ENCODE data around the gene SLC29A1. TPM values are rescaled to one million over a fixed set of nuclear protein-coding genes. Genes with fewer than 3 reads are reported as not detected.
"Not testable (repeated sequence)": the region's sequence is repeated elsewhere in the genome, so short reads cannot be mapped to it uniquely, and the experiment has no call there.

SLC29A1 gene
- polyA plus RNA-seq, 2 of the 4 experiments (the other 2 are of a cell fraction): 45.6 to 72.3 TPM

DNA sequence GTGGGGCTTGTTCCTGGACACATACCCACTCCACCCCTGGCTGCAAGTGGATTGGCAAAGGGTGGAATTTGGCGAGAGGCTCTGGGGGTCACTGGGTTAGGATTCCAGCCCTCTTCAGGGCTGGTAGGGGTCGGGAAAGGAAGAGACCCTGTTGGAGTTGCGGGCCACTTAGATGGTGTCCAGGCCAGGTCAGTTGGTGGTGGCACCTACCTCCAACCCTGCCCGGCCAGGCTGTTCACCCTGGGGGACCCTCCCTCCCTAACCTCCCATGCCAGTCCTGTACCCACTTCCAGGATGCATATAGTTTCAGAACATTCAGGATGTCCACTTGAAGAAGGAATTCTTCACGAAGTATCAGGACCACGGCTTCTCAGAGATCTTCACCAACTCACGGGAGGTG, 43.7 kb upstream of the SLC29A1 start:
- 87% methylated on average over 7 of the region's 7 CpGs for WGBS (ENCODE audit: missing lambda C conversion rate)
- H3K4me3 ChIP-seq: no peak overlapping the region
- no peak; a peak in 1 of 6 replicates for ATAC-seq
- no peaks in the 10 kb centered on the region for H3K9me3 ChIP-seq
- 0 out of 3 replicates have a peak, but pooled peaks cover 5% of the 10 kb centered on the region for H3K4me1 ChIP-seq
- H3K4me2 ChIP-seq: no peak overlapping the region
- H3K27ac ChIP-seq: no peak overlapping the region
- DNase-seq (ENCODE audit: low read depth in 1 of 2, low spot score in 1 of 2): no peak
- ChIA-PET CTCF (interaction anchor here (1.0 to 1.4 kb wide), 2 partner anchors 27 to 55 kb away, joined by 3 to 7 read pairs; no protein-coding TSS in a partner anchor), POLR2A (interaction anchor here (1.3 kb wide), 1 partner anchor 67 kb away, joined by 3 read pairs; the partner anchor contains the start of gene HSP90AB1)
- no peak for TF ChIP-seq ZC3H11A (IDR thresholded peaks at IDR 0.05)
- FAIRE-seq: no peak

DNA sequence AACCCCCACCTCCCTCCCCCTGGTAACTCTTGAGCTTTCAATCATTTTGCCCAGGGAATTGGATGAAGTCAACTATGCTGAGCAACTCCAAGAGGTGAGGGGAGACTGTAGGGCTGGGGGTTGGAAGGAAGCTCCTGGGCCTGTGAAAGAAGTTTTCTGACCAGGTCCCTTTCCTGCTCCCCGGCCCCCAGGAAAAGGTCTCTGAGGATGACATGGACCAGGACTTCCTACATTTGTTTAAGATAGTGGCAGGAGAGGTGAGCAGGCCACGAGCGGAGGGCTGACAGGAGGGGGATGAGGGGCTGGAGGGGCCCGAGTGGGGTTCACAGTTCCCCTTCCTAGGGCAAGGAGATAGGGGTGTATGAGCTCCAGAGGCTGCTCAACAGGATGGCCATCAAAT, 43.0 kb upstream of the SLC29A1 start:
- ChIA-PET POLR2A (interaction anchor here (1.3 kb wide), 1 partner anchor 66 kb away, joined by 3 read pairs; the partner anchor contains the start of gene HSP90AB1), CTCF (interaction anchor here (1.0 to 1.6 kb wide), 3 partner anchors 8 to 54 kb away, joined by 3 to 7 read pairs (median 7); no protein-coding TSS in a partner anchor)
- 92% methylated on average over 4 of the region's 4 CpGs for WGBS (ENCODE audit: missing lambda C conversion rate)
- TF ChIP-seq HDAC2 (IDR thresholded peaks at IDR 0.05) (no peak), KDM5A (IDR thresholded peaks at IDR 0.05) (no peak), JUN (IDR thresholded peaks at IDR 0.05) (no peak), CHD2 (IDR thresholded peaks at IDR 0.05; ENCODE audit: low read length, partially characterized antibody) (no peak), NR3C1 (IDR thresholded peaks at IDR 0.05) (no peak), GATA3 (IDR thresholded peaks at IDR 0.05; ENCODE audit: borderline replicate concordance) (no peak), ZSCAN20 (CRISPR knock-in tag; IDR thresholded peaks at IDR 0.05) (no peak), ESRRA (IDR thresholded peaks at IDR 0.05; ENCODE audit: borderline replicate concordance, low read length) (no peak), RARB (CRISPR knock-in tag; IDR thresholded peaks at IDR 0.05) (no peak), FOSL2 (IDR thresholded peaks at IDR 0.05) (no peak), FOSL2 (CRISPR knock-in tag; IDR thresholded peaks at IDR 0.05) (no peak), EP300 (IDR thresholded peaks at IDR 0.05) (no peak), NPAS2 (CRISPR knock-in tag; IDR thresholded peaks at IDR 0.05; ENCODE audit: borderline replicate concordance) (no peak), TFCP2L1 (CRISPR knock-in tag; IDR thresholded peaks at IDR 0.05) (no peak), SMC3 (IDR thresholded peaks at IDR 0.05) (no peak), CBX2 (IDR thresholded peaks at IDR 0.05; ENCODE audit: borderline replicate concordance, low read depth) (no peak), FOSB (CRISPR knock-in tag; IDR thresholded peaks at IDR 0.05) (no peak)
- TF ChIP-seq, protein P1, sequence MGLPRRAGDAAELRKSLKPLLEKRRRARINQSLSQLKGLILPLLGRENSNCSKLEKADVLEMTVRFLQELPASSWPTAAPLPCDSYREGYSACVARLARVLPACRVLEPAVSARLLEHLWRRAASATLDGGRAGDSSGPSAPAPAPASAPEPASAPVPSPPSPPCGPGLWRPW (IDR thresholded peaks at IDR 0.05): no peak
- TF ChIP-seq, protein P2, sequence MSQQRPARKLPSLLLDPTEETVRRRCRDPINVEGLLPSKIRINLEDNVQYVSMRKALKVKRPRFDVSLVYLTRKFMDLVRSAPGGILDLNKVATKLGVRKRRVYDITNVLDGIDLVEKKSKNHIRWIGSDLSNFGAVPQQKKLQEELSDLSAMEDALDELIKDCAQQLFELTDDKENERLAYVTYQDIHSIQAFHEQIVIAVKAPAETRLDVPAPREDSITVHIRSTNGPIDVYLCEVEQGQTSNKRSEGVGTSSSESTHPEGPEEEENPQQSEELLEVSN (IDR thresholded peaks at IDR 0.05; ENCODE audit: borderline replicate concordance, low read depth): no peak
- Histone ChIP-seq H3K27ac (no peak overlapping the region), H3K4me1 (0 out of 3 replicates have a peak, but pooled peaks cover 5% of the 10 kb centered on the region), H3K4me3 (no peak overlapping the region), H3K4me2 (no peak overlapping the region), H3K9me3 (no peaks in the 10 kb centered on the region)
- DNase-seq (ENCODE audit: low read depth in 1 of 2, low spot score in 1 of 2) (no peak), ATAC-seq (no peak), FAIRE-seq (no peak)

DNA sequence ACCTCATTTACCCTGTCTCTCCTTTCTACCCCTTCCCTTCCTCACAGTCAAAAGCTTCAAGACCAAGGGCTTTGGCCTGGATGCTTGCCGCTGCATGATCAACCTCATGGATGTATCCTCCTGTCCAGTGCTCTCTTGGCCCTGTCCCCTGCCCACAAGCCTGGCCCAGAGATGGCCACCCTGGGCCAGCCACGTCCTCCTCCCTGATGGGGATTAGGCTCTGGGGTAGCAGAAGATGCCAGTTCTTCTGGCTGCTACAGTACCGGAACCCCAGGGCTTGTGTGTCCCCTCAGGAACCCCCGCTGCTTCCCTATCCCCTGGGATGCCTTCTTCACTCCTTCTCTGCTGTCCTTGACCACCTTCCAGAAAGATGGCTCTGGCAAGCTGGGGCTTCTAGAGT, 42.5 kb upstream of the SLC29A1 start:
- H3K27ac ChIP-seq: no peak overlapping the region
- POLR2A ChIA-PET: interaction anchor here (1.3 kb wide), 1 partner anchor 66 kb away, joined by 3 read pairs; the partner anchor contains the start of gene HSP90AB1

DNA sequence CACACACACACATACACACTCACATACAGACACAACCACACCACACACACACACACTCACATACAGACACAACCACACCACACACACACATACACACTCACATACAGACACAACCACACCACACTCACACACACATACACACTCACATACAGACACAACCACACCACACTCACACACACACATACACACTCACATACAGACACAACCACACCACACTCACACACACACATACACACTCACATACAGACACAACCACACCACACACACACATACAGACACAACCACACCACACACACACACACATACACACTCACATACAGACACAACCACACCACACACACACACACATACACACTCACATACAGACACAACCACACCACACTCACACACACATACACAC, 41.6 kb upstream of the SLC29A1 start:
- DNase-seq (ENCODE audit: low read depth in 1 of 2, low spot score in 1 of 2); H3K4me3 ChIP-seq; FAIRE-seq; H3K27ac ChIP-seq; H3K9me3 ChIP-seq; ATAC-seq; H3K4me1 ChIP-seq; POLR2A ChIA-PET; H3K4me2 ChIP-seq: not testable (repeated sequence)
- CTCF ChIA-PET: interaction anchor here (0.6 to 1.6 kb wide), 2 partner anchors 9 to 87 kb away, joined by 3 to 7 read pairs; no protein-coding TSS in a partner anchor

More for the DNA sequence above, 42.5 kb upstream of the SLC29A1 start:
- CTCF ChIA-PET: interaction anchor here (1.0 to 1.6 kb wide), 3 partner anchors 8 to 54 kb away, joined by 3 to 7 read pairs (median 7); no protein-coding TSS in a partner anchor
- Histone ChIP-seq H3K4me1 (0 out of 3 replicates have a peak, but pooled peaks cover 5% of the 10 kb centered on the region), H3K9me3 (no peaks in the 10 kb centered on the region), H3K4me3 (no peak overlapping the region), H3K4me2 (no peak overlapping the region)
- TF ChIP-seq CHD4 (IDR thresholded peaks at IDR 0.05; ENCODE audit: borderline replicate concordance) (no peak), CBX8 (IDR thresholded peaks at IDR 0.05) (no peak), RARB (CRISPR knock-in tag; IDR thresholded peaks at IDR 0.05) (no peak), ZNF302 (CRISPR knock-in tag; IDR thresholded peaks at IDR 0.05) (no peak), POLR2AphosphoS2 (conservative IDR thresholded peaks at IDR 0.05; ENCODE audit: low read length) (no peak), ZC3H11A (IDR thresholded peaks at IDR 0.05) (no peak), PHF8 (IDR thresholded peaks at IDR 0.05; ENCODE audit: borderline replicate concordance, low read depth) (no peak), SMC3 (IDR thresholded peaks at IDR 0.05) (no peak), EP300 (IDR thresholded peaks at IDR 0.05) (no peak), NFE2L2 (conservative IDR thresholded peaks at IDR 0.05; ENCODE audit: low read length) (no peak), RCOR1 (IDR thresholded peaks at IDR 0.05; ENCODE audit: low read depth, low read length) (no peak), NR3C1 (IDR thresholded peaks at IDR 0.05) (no peak), CHD2 (IDR thresholded peaks at IDR 0.05; ENCODE audit: low read length, partially characterized antibody) (no peak)
- TF ChIP-seq, protein P3, sequence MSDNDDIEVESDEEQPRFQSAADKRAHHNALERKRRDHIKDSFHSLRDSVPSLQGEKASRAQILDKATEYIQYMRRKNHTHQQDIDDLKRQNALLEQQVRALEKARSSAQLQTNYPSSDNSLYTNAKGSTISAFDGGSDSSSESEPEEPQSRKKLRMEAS (IDR thresholded peaks at IDR 0.05): no peak
- TF ChIP-seq, protein P2 (IDR thresholded peaks at IDR 0.05; ENCODE audit: borderline replicate concordance, low read depth): no peak
- DNase-seq (ENCODE audit: low read depth in 1 of 2, low spot score in 1 of 2): no peak
- no peak for FAIRE-seq
- WGBS (ENCODE audit: missing lambda C conversion rate): 93% methylated on average over 4 of the region's 4 CpGs
- peak; percentile 23 to 48; a peak in 2 of 6 replicates for ATAC-seq
